Activated CD4-positive, CD25-positive, alpha-beta regulatory T cell treated with anti-CD3 and anti-CD28 coated beads, Interleukin-2, amount 50 U/mL, for 72 hours (primary cell): ENCODE data around the gene TGFA.

Source experiments
- DNase-seq: peaks from one replicate; pipeline ENCODE4 v3.0.0; 2021

The TGFA gene

GRCh38 chr2:70553584-70554337 lies at the start of gene TGFA:
Gene TGFA, minus strand, starts transcription at chr2:70553826. Its CDS starts 59 bp downstream, at chr2:70553767.
- peak; percentile 74 for DNase-seq

GRCh38 chr2:70603066-70603465 lies 49.4 kb upstream of the TGFA start:
- no peak for DNase-seq

- DNase-seq, result no peak
Observed at GRCh38 chr2:70598197-70598596, 44.6 kb upstream of the TGFA start.

GRCh38 chr2:70596739-70597138 lies 43.1 kb upstream of the TGFA start:
- DNase-seq, result no peak

- no peak for DNase-seq
Observed at GRCh38 chr2:70596293-70596692, 42.7 kb upstream of the TGFA start.

GRCh38 chr2:70583091-70583490 lies 29.5 kb upstream of the TGFA start:
- DNase-seq, result no peak

GRCh38 chr2:70580352-70580751 lies 26.7 kb upstream of the TGFA start:
- no peak for DNase-seq

GRCh38 chr2:70574618-70575017 lies 21.0 kb upstream of the TGFA start:
- DNase-seq, result no peak

- no peak for DNase-seq
Observed at GRCh38 chr2:70574109-70574508, 20.5 kb upstream of the TGFA start.

- DNase-seq, result no peak
Observed at GRCh38 chr2:70570041-70570661, 16.5 kb upstream of the TGFA start.

GRCh38 chr2:70569559-70569958 lies 15.9 kb upstream of the TGFA start:
- no peak for DNase-seq

GRCh38 chr2:70566906-70567305 lies 13.3 kb upstream of the TGFA start:
- DNase-seq, result no peak

GRCh38 chr2:70566464-70566863 lies 12.8 kb upstream of the TGFA start:
- no peak for DNase-seq

- DNase-seq, result no peak
Observed at GRCh38 chr2:70565039-70565731, 11.6 kb upstream of the TGFA start.

GRCh38 chr2:70561893-70562292 lies 8.3 kb upstream of the TGFA start:
- DNase-seq, result no peak

- DNase-seq, result no peak
Observed at GRCh38 chr2:70560442-70560841, 6.8 kb upstream of the TGFA start.

GRCh38 chr2:70560040-70560439 lies 6.4 kb upstream of the TGFA start:
- no peak for DNase-seq

- DNase-seq, result no peak
Observed at GRCh38 chr2:70558195-70558808, 4.7 kb upstream of the TGFA start.

GRCh38 chr2:70557171-70557838 lies 3.7 kb upstream of the TGFA start:
- DNase-seq, result no peak

- DNase-seq, result no peak
Observed at GRCh38 chr2:70556608-70557007, 3.0 kb upstream of the TGFA start.

GRCh38 chr2:70554338-70554892 lies 789 bp upstream of the TGFA start:
- no peak for DNase-seq

GRCh38 chr2:70553334-70553583 lies 367 bp downstream of the TGFA start:
- DNase-seq, result no peak
